OCI-LY7 (cell line): Measurements from ENCODE around the gene SCAF8. TPM values are rescaled to one million over a fixed set of nuclear protein-coding genes. Genes with fewer than 3 reads are reported as not detected.

Source experiments
- BruUV-seq: library from RNA; stranded (reverse); fragments of 400-500 nt; replicated peaks from 2 replicates; lab custom pipeline; 2021; lab: Mats Ljungman, UMichigan
- CTCF ChIA-PET: fragments of 300-600 bp; sonication (Branson Sonifier 250); formaldehyde crosslinking; loops from one replicate; lab custom pipeline; 2022; ENCODE audit warnings: antibody characterized with exemption; ENCODE audit not compliant: unreplicated experiment; lab: Charles Lee
- POLR2A ChIA-PET: fragments of 300-600 bp; sonication (Branson Sonifier 250); formaldehyde crosslinking; loops from one replicate; lab custom pipeline; 2022; ENCODE audit warnings: antibody characterized with exemption; lab: Charles Lee
- DNase-seq: peaks from one replicate; pipeline ENCODE4 v3.0.0-alpha.2; 2015; ENCODE audit warnings: low spot score
- H2AFZ ChIP-seq: fragments of 200-600 bp; sonication (generic), shearing (Covaris generic); 2 replicates; pipeline ENCODE4 v1.6.1; 2014; ENCODE audit warnings: mild to moderate bottlenecking, antibody characterized with exemption, low read length, moderate library complexity
- H3K27ac ChIP-seq: fragments of 200-600 bp; sonication (generic); 2 replicates; pipeline ENCODE4 v1.5.1; 2014; ENCODE audit warnings: mixed run types, low read depth, mild to moderate bottlenecking, moderate library complexity, low read length, inconsistent platforms; ENCODE audit not compliant: poor library complexity, severe bottlenecking
- H3K36me3 ChIP-seq: fragments of 200-600 bp; sonication (generic); 2 replicates; pipeline ENCODE4 v1.6.1; 2014; ENCODE audit warnings: mild to moderate bottlenecking, antibody characterized with exemption, low read length, moderate library complexity, mixed read lengths; ENCODE audit not compliant: insufficient read depth
- H3K4me1 ChIP-seq: fragments of 200-600 bp; sonication (generic); 2 replicates; pipeline ENCODE4 v1.5.1; 2014; ENCODE audit warnings: mild to moderate bottlenecking, low read length; ENCODE audit not compliant: insufficient read depth, poor library complexity, severe bottlenecking
- H3K4me2 ChIP-seq: fragments of 200-600 bp; sonication (generic); 2 replicates; pipeline ENCODE4 v1.6.1; 2014; ENCODE audit warnings: mild to moderate bottlenecking, low read length
- H3K4me3 ChIP-seq: fragments of 200-600 bp; sonication (generic); 2 replicates; pipeline ENCODE4 v1.5.1; 2014; ENCODE audit warnings: mild to moderate bottlenecking, low read depth, low read length; ENCODE audit not compliant: poor library complexity, severe bottlenecking
- H3K79me2 ChIP-seq: fragments of 200-600 bp; sonication (generic); 2 replicates; pipeline ENCODE4 v1.6.1; 2016; ENCODE audit warnings: low read depth, mild to moderate bottlenecking, low read length, moderate library complexity, mixed read lengths; ENCODE audit not compliant: insufficient read depth
- H3K9me2 ChIP-seq: fragments of 200-600 bp; sonication (generic); 2 replicates; pipeline ENCODE4 v1.6.1; 2016; ENCODE audit warnings: mild to moderate bottlenecking, low read length, mixed read lengths; ENCODE audit not compliant: insufficient read depth
- H3K9me3 ChIP-seq: fragments of 200-600 bp; sonication (generic); 2 replicates; pipeline ENCODE4 v1.6.1; 2014; ENCODE audit warnings: mild to moderate bottlenecking, mixed run types, low read length, mixed read lengths
- H4K20me1 ChIP-seq: fragments of 200-600 bp; sonication (generic); 2 replicates; pipeline ENCODE4 v1.6.1; 2014; ENCODE audit warnings: mild to moderate bottlenecking, antibody characterized with exemption, low read length, moderate library complexity, mixed read lengths; ENCODE audit not compliant: insufficient read depth
- CTCF ChIP-seq: fragments of 200-600 bp; sonication (generic); conservative IDR thresholded peaks from 2 replicates; pipeline ENCODE4 v1.5.1; 2014; ENCODE audit warnings: mild to moderate bottlenecking, antibody characterized with exemption, low read length, moderate library complexity, mixed read lengths
- EZH2phosphoT487 ChIP-seq: fragments of 200-600 bp; sonication (generic); IDR thresholded peaks from 2 replicates; pipeline ENCODE4 v1.6.1; 2018; ENCODE audit warnings: low read depth, borderline replicate concordance, mild to moderate bottlenecking, mixed run types, antibody characterized with exemption, low read length, moderate library complexity, mixed read lengths
- intact Hi-C: fragments of 100-400 bp; cut with micrococcal nuclease; formaldehyde crosslinking; loops from one replicate; pipeline ENCODE4 v1.10.0; 2022; ENCODE audit not compliant: unreplicated experiment
- total RNA-seq, 2 experiments: library from RNA; depleted of rRNA in 1 of 2; stranded (reverse); fragments of >200 nt in 1 of 2; shearing (Covaris generic) in 1 of 2; gene quantifications; 2 replicates each; pipeline ENCODE4 v1.2.3, GENCODE V29; 2014 to 2022

Gene SCAF8
- total RNA-seq, 2 experiments from 2014 or later, result 25.8 to 47.0 TPM

DNA sequence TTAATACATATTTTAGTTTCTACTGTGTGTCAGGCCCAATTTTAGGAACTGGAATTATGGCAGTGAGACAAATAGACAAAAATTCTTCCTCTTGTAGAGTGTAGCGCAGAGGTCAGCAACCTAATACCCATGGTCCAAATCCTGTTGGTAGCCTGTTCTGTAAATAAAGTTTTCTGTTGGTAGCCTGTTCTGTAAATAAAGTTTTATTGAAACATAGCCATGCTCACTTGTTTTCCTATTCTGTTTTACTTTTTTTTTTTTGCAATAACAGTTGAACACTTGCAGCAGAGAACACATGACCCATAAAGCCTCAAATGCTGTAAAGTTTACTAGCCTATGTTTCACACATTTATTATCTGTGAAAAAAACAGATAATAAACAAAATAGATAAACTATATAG is 87.9 kb downstream of the SCAF8 start:
- no peak overlapping the region for H3K4me2 ChIP-seq
- ChIA-PET POLR2A (no interaction called here), CTCF (interaction anchor here (0.5 kb wide), 1 partner anchor 253 kb away, joined by 3 read pairs; no protein-coding TSS in a partner anchor)
- no peak for DNase-seq
- intact Hi-C loops, result no loop called here
- H3K36me3 ChIP-seq, result peaks cover 98% of the 10 kb centered on the region
- no peaks in the 10 kb centered on the region for H3K9me2 ChIP-seq
- peaks cover 19% of the 10 kb centered on the region; the same call in 1 of the 2 replicates for H3K79me2 ChIP-seq
- H2AFZ ChIP-seq, result no peak overlapping the region
- no peak overlapping the region for H3K4me3 ChIP-seq
- no TSS peak for BruUV-seq
- H3K4me1 ChIP-seq, result peaks cover 20% of the 10 kb centered on the region
- TF ChIP-seq EZH2phosphoT487 (no peak), CTCF (no peak)
- no peaks in the 10 kb centered on the region for H4K20me1 ChIP-seq
- H3K27ac ChIP-seq, result no peak overlapping the region
- H3K9me3 ChIP-seq, result no peaks in the 10 kb centered on the region

- Histone ChIP-seq H3K9me2 (no peaks in the 10 kb centered on the region), H3K4me3 (no peak overlapping the region), H4K20me1 (no peaks in the 10 kb centered on the region), H2AFZ (no peak overlapping the region), H3K36me3 (peaks cover 93% of the 10 kb centered on the region), H3K79me2 (peaks cover 19% of the 10 kb centered on the region; the same call in 1 of the 2 replicates), H3K4me2 (no peak overlapping the region), H3K27ac (no peak overlapping the region), H3K9me3 (no peaks in the 10 kb centered on the region), H3K4me1 (peaks cover 14% of the 10 kb centered on the region)
- no TSS peak for BruUV-seq
- DNase-seq, result no peak
- POLR2A ChIA-PET, result no interaction called here
- TF ChIP-seq CTCF (no peak), EZH2phosphoT487 (no peak)
- intact Hi-C loops, result no loop called here
- CTCF ChIA-PET, result no interaction called here
Measured at GRCh38 chr6:154821638-154822037, 88.4 kb downstream of the SCAF8 start.

- BruUV-seq, result no TSS peak
Measured at GRCh38 chr6:154822947-154823558, 89.8 kb downstream of the SCAF8 start.

More at GRCh38 chr6:154822947-154823558, 89.8 kb downstream of the SCAF8 start:
- no peak for TF ChIP-seq EZH2phosphoT487
- no peak for TF ChIP-seq CTCF
- ChIA-PET POLR2A (interaction anchor here (0.6 kb wide), 1 partner anchor 9 kb away, joined by 3 read pairs; no protein-coding TSS in a partner anchor), CTCF (no interaction called here)
- Histone ChIP-seq H3K4me2 (no peak overlapping the region), H4K20me1 (no peaks in the 10 kb centered on the region), H3K9me2 (no peaks in the 10 kb centered on the region), H3K4me3 (no peak overlapping the region), H3K27ac (no peak overlapping the region), H3K36me3 (peaks cover 92% of the 10 kb centered on the region), H2AFZ (no peak overlapping the region), H3K4me1 (peaks cover 8% of the 10 kb centered on the region), H3K79me2 (peaks cover 7% of the 10 kb centered on the region; the same call in 1 of the 2 replicates), H3K9me3 (no peaks in the 10 kb centered on the region)
- no peak for DNase-seq
- intact Hi-C loops, result no loop called here
